ENCODE measurements around the gene FNBP1.

Gene FNBP1

GRCh38 chr9:130049431-130050210 lies 6.6 kb upstream of the FNBP1 start:
- in situ Hi-C loops (cut with MboI; ENCODE audit: low sequenced_read_pairs): no loop called here

- in situ Hi-C loops (cut with MboI; ENCODE audit: low sequenced_read_pairs): no loop called here
Observed at GRCh38 chr9:130045725-130046450, 2.9 kb upstream of the FNBP1 start.

- in situ Hi-C loops (cut with MboI; ENCODE audit: low sequenced_read_pairs): no loop called here
Observed at GRCh38 chr9:130043654-130044623, 950 bp upstream of the FNBP1 start.

GRCh38 chr9:130042406-130042884 lies 544 bp downstream of the FNBP1 start:
- in situ Hi-C loops (cut with MboI; ENCODE audit: low sequenced_read_pairs): no loop called here

- in situ Hi-C loops (cut with MboI; ENCODE audit: low sequenced_read_pairs): no loop called here
Observed at GRCh38 chr9:130041648-130042405, 1.2 kb downstream of the FNBP1 start.

GRCh38 chr9:130040984-130041647 lies 1.9 kb downstream of the FNBP1 start:
- in situ Hi-C loops (cut with MboI; ENCODE audit: low sequenced_read_pairs): no loop called here

- in situ Hi-C loops (cut with MboI; ENCODE audit: low sequenced_read_pairs): no loop called here
Observed at GRCh38 chr9:130039528-130040147, 3.4 kb downstream of the FNBP1 start.

- in situ Hi-C loops (cut with MboI; ENCODE audit: low sequenced_read_pairs): no loop called here
Observed at GRCh38 chr9:130036099-130036498, 6.9 kb downstream of the FNBP1 start.

- in situ Hi-C loops (cut with MboI; ENCODE audit: low sequenced_read_pairs): no loop called here
Observed at GRCh38 chr9:130034570-130034969, 8.4 kb downstream of the FNBP1 start.

GRCh38 chr9:130030651-130031127 lies 12.3 kb downstream of the FNBP1 start:
- in situ Hi-C loops (cut with MboI; ENCODE audit: low sequenced_read_pairs): no loop called here

- in situ Hi-C loops (cut with MboI; ENCODE audit: low sequenced_read_pairs): no loop called here
Observed at GRCh38 chr9:130029223-130029973, 13.6 kb downstream of the FNBP1 start.

GRCh38 chr9:130028493-130029222 lies 14.3 kb downstream of the FNBP1 start:
- in situ Hi-C loops (cut with MboI; ENCODE audit: low sequenced_read_pairs): no loop called here

- in situ Hi-C loops (cut with MboI; ENCODE audit: low sequenced_read_pairs): no loop called here
Observed at GRCh38 chr9:130027533-130028365, 15.2 kb downstream of the FNBP1 start.

GRCh38 chr9:130026583-130027340 lies 16.2 kb downstream of the FNBP1 start:
- in situ Hi-C loops (cut with MboI; ENCODE audit: low sequenced_read_pairs): no loop called here

- in situ Hi-C loops (cut with MboI; ENCODE audit: low sequenced_read_pairs): no loop called here
Observed at GRCh38 chr9:130024597-130024994, 18.4 kb downstream of the FNBP1 start.

GRCh38 chr9:130023994-130024596 lies 18.9 kb downstream of the FNBP1 start:
- in situ Hi-C loops (cut with MboI; ENCODE audit: low sequenced_read_pairs): no loop called here
